ENCODE measurements around the gene MBD1. TPM values are rescaled to one million over a fixed set of nuclear protein-coding genes. Genes with fewer than 3 reads are reported as not detected.

The MBD1 gene, protein sequence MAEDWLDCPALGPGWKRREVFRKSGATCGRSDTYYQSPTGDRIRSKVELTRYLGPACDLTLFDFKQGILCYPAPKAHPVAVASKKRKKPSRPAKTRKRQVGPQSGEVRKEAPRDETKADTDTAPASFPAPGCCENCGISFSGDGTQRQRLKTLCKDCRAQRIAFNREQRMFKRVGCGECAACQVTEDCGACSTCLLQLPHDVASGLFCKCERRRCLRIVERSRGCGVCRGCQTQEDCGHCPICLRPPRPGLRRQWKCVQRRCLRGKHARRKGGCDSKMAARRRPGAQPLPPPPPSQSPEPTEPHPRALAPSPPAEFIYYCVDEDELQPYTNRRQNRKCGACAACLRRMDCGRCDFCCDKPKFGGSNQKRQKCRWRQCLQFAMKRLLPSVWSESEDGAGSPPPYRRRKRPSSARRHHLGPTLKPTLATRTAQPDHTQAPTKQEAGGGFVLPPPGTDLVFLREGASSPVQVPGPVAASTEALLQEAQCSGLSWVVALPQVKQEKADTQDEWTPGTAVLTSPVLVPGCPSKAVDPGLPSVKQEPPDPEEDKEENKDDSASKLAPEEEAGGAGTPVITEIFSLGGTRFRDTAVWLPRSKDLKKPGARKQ
- 47.3 and 77.2 TPM in 2 replicates for total RNA-seq

DNA sequence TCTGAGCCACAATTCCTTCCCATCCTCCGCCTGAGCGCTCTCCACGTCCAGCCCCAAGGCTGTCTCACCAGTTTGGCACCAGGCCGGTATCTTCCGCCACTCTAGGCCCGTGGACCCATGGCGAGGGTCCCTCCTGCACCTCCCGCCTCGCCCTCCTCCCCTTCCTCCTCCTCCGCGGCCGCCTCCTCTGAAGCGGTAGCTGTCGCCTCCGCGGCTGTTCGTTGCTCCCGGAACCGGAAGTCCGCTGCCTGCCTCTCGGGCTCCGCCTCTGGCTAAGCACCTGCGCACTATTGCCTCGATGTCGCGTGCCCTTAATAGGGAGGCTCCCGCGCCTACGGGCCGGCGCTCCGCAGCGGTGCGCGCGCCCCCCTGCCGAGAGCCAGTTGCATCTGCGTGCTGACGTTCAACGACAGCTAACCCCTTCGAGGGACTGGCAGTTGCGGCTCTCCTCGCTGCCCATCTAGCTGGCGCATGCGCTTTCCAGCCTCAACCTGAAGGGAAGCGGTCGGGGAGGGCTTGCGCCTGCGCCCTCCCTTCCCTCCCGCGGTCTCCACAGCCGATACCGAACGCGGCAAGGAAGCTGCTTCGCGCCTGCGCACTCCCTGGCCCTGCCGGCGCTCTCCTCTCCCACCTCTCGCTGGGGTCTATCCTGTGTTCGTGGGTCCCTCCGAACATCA is at the start of gene MBD1:
Gene MBD1 (minus strand): TSS at position 229 of the 677 bp plus-strand sequence. CDS start 1,531 bp downstream, outside the sequence.

DNA sequence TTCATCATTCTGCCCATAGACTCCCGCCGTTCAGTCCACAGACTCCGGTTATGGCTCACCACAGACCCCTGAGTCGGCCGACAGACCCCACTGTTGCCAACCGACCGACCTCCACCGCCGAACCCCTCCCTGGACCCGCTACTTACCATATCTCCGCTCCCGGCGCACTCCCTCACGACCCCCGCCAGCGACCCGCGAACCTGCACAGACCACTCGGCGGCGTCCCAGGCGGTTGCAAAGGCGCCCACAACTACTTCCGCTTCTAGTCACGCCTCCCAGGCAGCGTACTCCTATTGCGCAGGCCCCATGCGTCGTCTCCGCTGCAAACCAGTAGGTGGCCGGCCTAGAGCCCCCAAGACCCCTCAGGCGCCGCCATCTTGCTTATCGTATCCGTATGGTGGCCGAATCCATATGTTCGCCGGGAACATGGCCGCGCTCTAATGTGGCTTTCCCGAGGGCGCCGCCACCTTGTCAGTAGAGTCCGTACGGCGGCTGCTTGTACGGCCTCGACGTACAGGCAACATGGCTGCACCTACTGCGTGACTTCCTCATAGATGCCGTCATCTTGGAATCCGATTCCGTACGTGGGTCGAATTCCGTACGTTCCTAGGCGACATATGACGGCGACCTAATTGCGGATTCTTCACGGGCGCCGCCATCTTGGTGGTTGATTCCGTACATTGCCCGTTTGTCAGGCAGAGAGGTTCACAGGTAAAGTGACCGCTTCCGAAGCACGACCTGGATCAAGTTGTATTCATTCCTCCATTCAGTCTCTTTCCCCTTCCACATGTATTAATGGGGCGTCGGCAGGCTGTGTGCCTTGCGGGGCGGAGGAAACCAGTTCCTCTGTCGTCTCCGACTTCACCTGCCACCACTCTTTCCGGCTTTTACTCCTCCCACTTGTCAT is 6.4 kb upstream of the MBD1 start, which contains the start of gene CXXC1:
Gene CXXC1 (minus strand): TSS at position 252 of the 907 bp plus-strand sequence. CDS start 103 bp downstream, at position 149.

DNA sequence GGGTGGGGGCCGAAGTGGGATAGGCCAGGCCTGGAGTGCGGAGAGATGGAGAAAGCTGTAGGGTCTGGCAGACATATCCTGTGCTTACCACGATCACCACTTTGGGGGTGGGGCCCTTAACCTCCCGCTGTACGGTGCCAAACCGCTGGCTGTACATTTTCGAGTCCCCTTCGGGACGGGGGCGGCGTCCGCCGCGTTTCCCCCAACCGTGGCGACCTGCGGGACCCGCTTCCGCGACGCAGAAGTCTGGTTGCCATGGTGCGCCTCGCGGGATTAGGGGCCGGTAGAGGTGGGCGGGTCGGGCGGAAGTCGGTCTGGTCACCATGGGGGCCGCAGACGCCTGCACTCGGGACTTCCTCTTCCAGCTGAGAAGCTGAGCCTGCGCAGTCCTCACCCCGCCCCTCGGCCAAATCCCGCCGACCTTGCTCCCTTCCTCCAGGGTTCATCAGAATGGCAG is 15.0 kb downstream of the MBD1 start, which contains the start of gene CFAP53:
Gene CFAP53 (minus strand): TSS at position 248 of the 457 bp plus-strand sequence. CDS start 91 bp downstream, at position 157.

Other genes with a start within 250 kb of the MBD1 start
- gene MYO5B, start 86.4 kb downstream of the MBD1 start, total RNA-seq = 0.54 and 1.4 TPM in 2 replicates
- gene CFAP53, start 15.0 kb downstream of the MBD1 start, total RNA-seq = 0.18 and 0.28 TPM in 2 replicates
- gene CXXC1, start 6.2 kb upstream of the MBD1 start, total RNA-seq = 45.2 and 52.8 TPM in 2 replicates
- 5.2 and 15.0 TPM in 2 replicates for gene SKA1, start 93.5 kb upstream of the MBD1 start, total RNA-seq